ENCODE results near the gene REC114.
A peak's percentile ranks its signal among the peaks of the same experiment; 100 is the strongest.
"Not testable (repeated sequence)": the region's sequence is repeated elsewhere in the genome, so short reads cannot be mapped to it uniquely, and the experiment has no call there.

Gene REC114

DNA sequence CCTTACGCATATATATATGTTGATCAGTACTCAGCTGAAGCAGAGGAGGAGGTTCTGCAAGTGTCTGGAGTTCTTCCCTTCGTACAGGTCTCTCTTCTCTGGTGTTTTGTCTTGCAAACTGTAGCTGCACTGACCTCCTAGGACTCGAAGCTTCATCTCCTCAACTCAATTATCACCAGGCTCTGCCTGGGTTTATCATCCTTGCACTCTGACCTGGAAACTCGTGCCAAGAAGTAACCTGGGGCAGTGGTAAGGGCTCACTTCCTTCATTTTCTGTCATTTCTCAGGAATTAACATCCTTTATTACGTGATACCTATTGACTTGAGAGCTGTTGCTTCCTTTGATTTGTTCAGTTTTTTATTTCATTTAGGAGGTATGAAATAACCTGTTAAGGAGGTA, 14.4 kb downstream of the REC114 start:
- DNase-seq = no peak

DNA sequence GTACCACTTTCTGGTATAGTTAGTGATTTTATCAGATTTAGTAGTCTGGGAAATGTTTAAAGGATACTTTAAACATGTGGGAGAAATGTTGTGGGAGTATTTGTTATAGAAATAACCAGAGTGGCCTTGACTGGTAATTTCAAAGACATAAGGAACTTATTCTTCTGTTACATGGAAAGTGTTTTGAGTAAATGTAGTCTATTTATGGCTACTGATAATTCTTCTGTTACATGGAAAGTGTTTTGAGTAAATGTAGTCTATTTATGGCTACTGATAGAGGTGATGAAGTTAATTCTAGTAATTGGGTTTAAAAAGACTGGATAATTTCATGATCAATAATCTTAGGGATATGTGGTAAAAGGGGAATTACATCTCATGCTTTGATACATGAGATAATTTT, 17.7 kb downstream of the REC114 start:
- DNase-seq = no peak

DNA sequence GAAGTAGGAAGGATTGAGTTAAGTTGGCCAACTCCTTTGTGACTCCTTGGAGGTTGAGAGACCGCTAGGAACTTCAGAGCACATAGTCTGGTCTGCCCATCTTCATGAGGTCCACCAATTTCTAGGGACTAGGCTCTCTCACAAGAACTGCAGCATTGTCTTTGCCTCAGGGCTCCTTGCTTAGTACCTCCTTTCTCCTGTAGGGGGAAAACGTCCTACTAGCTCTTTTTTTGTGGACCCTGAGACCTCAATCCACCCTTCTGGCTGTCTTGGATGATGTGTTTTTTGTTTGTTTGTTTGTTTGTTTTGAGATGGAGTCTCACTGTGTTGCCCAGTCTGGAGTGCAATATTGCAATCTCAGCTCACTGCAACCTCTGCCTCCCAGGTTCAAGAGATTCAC, 21.6 kb downstream of the REC114 start:
- DNase-seq = peak; percentile 39

DNA sequence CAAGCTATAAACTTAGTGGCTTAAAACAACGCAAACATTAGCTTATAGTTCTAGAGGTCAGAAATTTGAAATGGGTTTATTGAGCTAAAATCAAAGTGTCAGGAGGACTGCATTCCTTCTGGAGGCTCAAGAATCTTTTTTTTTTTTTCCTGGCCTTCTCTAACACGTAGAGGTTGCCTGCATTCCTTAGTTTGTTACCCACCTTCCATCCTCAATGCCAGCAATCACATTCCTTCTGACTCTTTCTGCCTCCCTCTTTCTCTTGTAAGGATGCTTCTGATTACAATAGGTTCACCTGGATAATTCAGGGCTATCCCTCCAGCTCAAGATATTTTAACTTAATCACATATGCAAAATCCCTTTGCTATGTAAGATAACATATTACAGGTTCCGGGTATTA, 24.8 kb downstream of the REC114 start:
- no peak for DNase-seq

DNA sequence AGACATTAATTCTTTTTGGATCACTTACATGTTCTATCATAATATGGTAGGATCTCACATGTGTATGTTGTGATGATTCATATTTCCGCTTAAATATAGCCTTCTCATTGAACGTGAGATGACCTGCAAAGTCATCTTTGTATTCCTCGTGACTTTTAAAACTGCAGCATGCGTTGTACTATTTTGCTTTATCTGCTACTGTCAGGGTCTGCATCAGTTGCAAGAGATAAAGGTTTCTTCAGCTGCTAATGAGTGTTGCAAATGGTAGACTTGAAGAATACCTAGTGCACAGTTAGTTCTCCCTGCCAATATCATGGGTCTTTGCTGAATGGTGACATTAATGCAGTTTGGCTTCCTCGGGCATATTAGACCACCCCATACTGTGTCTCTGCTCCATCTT, 31.8 kb downstream of the REC114 start:
- DNase-seq = no peak

DNA sequence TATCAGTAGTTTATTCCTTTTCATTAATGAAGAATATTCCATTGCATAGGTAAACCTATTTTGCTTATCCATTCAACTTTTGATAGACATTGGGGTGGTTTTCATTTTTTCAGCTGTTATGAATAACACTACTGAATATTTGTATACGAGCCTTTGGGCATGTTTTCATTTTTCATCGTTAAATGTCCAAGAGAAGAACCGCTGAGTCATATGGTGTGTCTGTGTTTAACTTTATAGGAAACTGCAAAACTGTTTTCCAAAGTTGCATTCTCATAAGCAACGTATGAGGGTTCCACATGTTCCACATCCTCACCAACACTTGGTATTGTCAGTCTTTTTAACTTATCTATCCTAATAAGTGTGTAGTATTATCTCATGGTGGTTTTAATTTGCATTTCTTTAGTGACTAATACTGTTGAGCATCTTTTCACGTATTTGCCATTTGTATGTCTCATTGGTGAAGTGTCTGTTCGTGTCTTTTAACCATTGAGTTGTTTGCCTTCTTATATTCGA, 33.8 kb downstream of the REC114 start:
- DNase-seq = no peak

DNA sequence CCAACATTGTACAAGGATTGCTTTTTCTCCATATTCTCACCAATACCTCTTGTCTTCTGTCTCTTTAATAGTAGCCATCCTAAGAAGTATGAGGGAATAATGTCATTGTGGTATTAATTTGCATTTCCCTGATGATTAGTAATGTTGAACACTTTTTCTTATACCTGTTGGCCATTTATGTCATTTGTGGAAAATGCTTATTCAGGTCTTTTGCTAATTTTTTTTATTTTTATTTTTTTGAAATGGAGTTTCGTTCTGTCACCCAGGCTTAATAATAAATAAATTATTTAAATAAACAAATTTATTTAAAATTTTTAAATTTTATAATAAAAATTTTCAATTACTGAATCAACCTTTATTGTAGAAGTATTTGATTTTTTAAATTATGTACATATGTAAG, 37.1 kb downstream of the REC114 start:
- no peak for DNase-seq

- DNase-seq = no peak
Measured at GRCh38 chr15:73482166-73482565, 39.2 kb downstream of the REC114 start.

- no peak for DNase-seq
Measured at GRCh38 chr15:73483053-73483452, 40.1 kb downstream of the REC114 start.

GRCh38 chr15:73485372-73485771, 42.4 kb downstream of the REC114 start:
- DNase-seq = peak; percentile 66

- not testable (repeated sequence) for DNase-seq
Measured at GRCh38 chr15:73485885-73486284, 42.9 kb downstream of the REC114 start.

- no peak for DNase-seq
Measured at GRCh38 chr15:73488698-73489097, 45.7 kb downstream of the REC114 start.

GRCh38 chr15:73493922-73494321, 51.0 kb downstream of the REC114 start:
- DNase-seq = no peak

DNA sequence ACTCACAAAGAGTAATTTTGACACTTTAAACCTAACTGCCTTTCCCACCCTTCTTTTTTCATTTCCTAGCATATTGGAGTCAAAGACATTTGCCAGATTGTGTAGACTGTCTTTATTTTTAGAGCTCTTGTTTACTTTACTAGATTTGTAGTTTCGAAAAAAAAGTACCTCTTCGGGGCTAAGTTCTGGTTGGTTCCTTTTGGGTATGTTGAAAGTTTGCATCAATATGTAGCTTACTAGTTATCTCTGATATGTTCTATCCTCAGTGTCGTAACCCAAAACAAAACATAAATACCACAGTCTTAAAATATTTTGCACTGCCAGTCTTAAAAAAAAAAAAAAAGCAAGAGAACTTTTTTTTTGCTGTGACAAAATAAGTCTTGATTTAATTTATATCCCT, 52.2 kb downstream of the REC114 start:
- no peak for DNase-seq

GRCh38 chr15:73500696-73501095, 57.7 kb downstream of the REC114 start:
- DNase-seq = no peak

- DNase-seq = peak; percentile 37
Measured at GRCh38 chr15:73504885-73505284, 61.9 kb downstream of the REC114 start.

DNA sequence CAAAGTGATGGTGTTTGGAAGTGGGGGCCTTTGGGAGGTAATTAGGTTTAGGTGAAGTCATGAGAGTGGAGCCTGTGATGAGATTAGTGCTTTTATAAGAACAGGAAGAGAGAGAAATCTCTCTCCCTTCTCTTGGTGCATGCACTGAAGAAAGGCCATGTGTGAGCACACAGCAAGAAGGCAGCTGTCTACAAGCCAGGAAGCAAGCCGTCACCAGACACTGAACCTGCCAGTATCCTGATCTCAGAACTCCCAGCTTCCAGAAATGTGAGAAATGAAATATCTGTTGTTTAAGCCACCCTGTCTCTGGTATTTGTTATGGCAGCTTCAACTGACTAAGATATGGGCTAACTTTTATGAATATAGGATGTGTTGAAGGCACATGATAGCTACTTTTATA, 72.6 kb downstream of the REC114 start:
- peak; percentile 51 for DNase-seq

DNA sequence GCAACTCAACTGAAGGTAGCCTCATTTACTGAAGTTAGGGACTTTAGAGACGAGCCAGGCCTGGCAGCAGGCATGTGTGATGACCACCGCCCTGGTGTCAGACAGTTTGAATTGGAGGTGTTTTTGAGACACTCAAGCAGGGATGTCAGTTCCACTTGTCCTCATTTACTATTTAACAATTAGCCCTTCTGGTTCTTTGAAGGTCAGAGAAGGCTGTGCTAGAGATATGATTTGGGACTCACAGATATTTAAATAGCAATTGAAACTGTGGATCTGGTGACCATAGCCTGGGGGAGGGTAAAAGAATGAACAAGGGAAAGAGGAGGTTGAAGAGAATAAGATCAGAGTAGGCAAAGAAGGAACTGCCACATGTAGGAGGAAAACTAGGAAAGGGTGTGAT, 74.6 kb downstream of the REC114 start:
- DNase-seq = no peak

GRCh38 chr15:73518180-73518862, 75.4 kb downstream of the REC114 start:
- DNase-seq = no peak

GRCh38 chr15:73518876-73519733, 76.1 kb downstream of the REC114 start:
- peak; percentile 11 for DNase-seq

DNA sequence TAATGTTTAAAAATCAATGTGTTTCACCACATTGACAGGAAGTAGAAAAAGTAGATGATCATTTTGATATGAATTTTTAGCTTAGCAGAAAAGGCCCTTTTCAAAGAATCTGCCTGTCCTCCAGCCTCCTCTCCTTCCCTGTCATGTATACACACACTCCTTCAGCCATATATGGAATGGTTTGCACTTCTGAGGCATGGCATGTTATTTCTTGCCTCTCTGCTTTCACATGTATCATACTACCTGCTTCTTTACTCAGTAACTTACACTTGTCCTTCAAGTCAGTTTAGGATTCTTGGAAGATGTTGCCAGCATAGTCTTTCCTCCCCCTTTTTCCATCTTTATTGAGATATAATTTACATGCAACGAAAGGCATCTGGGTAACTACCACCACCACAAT, 79.0 kb downstream of the REC114 start:
- DNase-seq = no peak

DNA sequence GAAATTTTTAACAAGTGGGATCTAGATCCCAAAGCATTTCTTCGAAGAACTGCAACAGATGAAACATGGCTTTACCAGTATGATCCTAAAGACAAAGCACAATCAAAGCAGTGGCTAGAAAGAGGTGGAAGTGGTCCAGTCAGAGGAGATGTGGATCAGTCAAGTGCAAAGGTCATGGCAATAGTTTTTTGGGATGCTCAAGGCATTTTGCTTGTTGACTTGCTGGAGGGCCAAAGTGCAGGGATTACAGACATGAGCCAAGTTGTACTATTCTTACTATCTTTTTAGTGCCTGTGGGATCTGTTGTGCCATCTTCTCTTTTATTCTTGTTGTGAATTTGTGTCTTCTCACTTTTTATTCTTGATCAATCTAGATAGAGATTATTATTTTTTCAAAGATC, 82.0 kb downstream of the REC114 start:
- no peak for DNase-seq

DNA sequence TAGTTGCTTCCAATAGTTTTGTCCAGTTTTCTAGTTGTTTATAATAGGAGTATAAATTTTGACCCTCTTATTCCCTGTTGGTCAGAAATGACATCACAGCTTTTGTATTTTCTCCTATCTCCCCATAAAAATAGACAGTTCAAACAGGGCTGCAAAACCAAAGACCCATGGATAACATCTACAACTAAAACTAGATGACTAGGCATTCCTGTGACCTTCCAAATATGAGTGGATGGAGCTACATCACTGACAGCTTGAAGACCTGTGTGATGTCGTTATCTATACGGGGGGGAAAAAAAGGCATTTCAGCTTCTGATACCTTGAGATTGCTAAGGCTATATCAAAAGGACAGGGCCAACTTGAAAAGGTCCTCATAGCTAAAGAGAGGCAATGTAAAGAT, 84.6 kb downstream of the REC114 start:
- no peak for DNase-seq

DNA sequence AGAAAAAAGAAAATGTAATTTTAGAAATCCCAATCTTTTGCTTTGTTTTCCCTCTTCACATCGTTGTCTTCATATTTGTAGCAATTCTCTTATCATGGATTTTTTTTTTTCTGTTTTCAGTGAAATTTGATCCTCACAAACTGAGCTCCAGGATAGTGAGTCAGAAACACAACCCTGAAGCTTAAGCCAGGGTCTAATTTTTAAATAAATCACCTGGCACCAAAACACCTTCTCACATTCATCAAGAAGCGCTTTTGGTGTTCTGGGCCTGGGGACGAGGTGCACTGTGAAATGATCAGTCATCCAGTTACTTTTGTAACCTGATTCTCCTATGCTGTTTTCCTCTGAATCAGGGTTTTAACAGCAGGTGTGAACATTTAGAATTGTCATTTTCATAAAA, 87.7 kb downstream of the REC114 start:
- no peak for DNase-seq
